Ramos (cell line): ENCODE data around the gene ZDHHC5.
"Not testable (repeated sequence)": the region's sequence is repeated elsewhere in the genome, so short reads cannot be mapped to it uniquely, and the experiment has no call there.

ENCODE experiments used
- in situ Hi-C: fragments of 300-500 bp; cut with MboI; formaldehyde crosslinking; loops from one replicate; pipeline ENCODE4 v1.14.3; 2022; ENCODE audit warnings: low sequenced_read_pairs; ENCODE audit not compliant: unreplicated experiment

ZDHHC5 gene

DNA sequence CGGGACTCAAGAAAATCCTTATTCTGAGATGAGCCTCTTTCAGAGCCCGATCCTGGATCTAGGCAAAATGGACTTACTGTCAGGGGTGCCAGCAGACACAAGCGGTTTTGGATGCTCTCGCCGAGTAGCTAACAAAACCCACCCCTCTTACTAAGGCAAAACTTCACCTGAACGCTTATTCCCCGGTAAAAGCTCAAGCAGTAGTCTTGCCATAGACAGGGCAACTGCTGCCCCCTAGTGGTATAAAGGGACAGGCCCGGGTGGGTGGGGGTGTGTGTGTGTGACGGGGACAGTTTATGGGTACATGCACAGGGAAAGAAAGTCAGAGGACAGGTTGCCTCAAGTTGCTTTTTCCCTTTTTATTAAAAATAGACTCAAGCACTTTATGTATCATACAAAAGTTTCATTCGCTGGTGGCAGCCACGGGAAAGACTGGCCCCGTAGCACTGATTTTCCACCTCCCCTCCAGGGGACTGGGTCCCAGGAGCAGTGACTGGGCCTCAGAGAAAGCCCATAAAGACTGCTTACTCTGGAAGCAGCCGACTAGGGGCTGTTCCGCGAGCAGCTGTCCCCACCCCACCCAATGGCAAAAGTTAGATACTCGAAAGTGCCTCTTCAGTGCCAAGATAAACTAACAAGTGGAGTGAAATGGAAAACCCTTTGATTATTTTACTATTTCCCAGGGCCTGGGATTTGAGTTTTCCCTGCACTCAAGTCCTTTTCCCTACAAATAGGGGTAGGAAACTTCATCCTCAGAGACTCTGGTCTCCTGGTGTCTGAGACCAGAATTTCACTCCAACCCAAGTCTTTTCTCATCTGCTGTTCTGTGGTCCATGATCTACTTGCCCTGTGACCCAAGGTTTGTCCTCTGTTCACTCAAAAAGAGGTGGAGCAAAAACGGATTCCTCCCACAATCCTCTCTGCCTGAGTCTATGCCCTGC is 22.9 kb upstream of the ZDHHC5 start:
- in situ Hi-C loops: loop anchor here (5.0 kb wide), 3 partner anchors 73 to 298 kb away; no protein-coding TSS in a partner anchor

DNA sequence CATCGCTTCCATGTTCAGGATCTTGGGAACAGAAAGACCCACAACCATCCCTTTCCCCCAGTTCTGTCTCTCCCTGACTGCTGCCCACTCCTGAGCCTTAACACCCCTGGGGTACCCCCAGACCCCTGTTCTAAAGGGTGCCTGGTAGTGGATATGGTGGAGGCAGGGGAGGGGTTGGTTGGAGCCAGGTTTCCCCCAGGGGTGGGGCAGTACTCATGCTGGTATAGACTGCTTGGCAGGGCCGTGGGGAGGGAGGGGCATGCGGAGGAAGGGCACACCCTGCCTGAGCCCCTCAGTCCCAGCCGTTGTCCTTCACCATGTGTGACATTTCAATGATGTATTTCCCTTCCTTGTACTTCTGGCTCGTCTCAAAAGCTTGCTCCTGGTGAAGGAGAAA is 22.2 kb upstream of the ZDHHC5 start:
- in situ Hi-C loops: no loop called here

DNA sequence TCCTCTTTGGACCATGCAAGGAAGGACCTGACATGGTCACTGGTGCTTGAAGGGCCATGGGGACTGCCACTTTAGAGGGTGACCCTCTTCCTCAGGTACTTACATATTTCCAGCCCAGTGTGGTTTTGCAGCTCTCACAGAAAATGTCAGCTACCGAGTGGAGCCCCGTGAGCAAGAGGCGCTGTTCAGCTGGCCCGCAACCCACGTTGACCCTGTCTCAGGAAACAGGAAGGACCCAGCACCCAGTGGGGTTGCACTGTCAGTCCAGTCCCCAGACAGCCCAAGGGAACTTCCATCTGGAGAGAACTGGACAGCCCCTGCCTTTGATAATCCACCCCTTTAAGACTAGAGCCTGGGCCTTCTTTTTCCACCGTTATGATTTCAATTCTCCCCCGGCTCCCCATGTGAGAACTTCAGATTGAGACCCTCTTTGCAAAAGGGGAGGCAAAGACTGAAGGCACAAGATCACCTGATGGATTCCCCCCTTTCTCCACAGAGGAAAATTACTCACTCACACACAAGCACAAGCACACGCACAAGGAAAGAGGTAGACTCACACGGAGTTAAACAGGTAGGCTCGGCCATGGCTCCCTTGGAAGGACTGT is 21.6 kb upstream of the ZDHHC5 start:
- in situ Hi-C loops: no loop called here

DNA sequence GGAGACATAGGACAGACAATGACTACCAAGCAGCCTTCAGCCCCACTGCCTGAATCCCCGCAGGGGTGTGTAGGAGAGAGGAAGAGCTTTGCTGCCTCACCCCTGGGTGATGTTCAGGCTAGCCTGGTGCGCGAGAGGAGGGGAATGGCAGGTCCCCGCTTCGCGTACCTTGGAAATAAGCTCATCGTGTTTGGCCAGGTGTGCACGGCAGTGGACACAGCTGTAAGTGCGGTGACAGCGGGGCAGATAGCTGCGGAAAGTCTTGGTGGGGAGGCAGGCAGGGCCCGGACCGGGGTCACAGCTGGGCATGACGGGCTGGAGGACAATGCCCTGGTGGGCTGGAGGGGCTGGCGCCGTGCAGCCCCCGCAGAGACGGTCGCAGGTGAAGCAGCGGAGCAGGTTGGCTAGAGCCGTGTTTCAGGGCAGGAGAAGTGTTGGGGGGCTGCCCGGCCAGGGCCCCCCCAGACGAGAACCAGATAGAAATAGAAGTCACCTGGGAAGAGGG is 21.1 kb upstream of the ZDHHC5 start:
- in situ Hi-C loops: no loop called here

DNA sequence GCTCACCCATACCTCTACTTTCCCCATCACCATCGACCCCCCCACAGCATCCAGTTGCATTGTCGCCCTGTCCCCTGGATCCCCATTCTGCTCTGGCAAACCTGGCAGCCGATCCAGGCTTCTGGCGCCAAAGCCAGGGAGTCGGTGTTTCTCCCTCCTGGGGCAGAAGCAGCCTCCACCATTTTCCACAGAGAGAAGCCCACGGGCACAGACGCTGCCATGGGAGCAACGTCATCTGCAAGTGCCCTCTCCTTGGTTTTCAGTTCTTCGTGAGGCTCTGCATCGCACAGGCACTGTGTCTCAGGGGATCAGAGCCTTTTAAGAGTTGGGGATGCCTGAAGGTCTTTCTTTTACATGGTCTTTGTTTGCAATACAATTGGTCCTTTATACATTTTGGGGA is 20.5 kb upstream of the ZDHHC5 start:
- in situ Hi-C loops: no loop called here

DNA sequence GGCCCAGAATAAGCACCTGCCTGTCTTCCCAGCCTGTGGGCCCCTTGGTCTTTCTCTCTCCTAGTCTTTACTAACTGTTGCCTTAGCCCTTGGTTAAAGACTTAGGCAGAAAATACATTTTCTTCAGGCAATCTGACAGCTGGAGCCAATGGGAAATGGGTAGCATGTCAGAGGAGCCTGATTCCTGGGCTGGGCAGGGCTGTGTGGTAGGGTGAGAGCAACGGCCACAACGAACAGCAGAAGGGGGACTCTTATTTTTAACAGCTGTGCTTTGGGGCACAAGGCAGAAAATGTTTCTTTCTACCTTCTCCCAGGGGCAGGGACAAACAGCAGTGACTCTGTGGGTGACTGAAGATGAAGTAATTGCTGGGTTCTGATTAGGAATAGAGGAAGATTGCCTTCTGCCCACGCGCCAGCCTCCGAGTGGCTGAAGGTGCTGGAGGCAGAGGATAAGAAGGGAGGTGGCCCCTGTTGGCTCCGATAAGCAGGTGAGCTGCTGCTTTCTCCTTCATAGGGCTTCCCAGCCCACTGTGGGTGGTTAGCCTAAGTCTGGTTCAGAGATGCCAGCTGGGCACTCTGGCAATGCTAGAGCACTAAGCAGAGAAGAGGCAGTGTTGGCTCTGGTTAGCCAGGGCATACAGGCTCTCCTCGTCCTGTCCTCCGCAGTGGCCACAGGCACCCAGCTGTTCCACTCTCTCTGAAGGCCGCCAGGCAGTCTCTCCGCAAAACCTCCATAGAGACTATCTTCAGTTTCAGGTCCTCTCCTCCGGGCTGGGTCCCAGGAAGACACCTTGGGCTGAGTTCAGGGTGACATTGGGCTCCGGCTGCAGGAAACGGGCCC is 19.7 kb upstream of the ZDHHC5 start:
- in situ Hi-C loops: no loop called here

DNA sequence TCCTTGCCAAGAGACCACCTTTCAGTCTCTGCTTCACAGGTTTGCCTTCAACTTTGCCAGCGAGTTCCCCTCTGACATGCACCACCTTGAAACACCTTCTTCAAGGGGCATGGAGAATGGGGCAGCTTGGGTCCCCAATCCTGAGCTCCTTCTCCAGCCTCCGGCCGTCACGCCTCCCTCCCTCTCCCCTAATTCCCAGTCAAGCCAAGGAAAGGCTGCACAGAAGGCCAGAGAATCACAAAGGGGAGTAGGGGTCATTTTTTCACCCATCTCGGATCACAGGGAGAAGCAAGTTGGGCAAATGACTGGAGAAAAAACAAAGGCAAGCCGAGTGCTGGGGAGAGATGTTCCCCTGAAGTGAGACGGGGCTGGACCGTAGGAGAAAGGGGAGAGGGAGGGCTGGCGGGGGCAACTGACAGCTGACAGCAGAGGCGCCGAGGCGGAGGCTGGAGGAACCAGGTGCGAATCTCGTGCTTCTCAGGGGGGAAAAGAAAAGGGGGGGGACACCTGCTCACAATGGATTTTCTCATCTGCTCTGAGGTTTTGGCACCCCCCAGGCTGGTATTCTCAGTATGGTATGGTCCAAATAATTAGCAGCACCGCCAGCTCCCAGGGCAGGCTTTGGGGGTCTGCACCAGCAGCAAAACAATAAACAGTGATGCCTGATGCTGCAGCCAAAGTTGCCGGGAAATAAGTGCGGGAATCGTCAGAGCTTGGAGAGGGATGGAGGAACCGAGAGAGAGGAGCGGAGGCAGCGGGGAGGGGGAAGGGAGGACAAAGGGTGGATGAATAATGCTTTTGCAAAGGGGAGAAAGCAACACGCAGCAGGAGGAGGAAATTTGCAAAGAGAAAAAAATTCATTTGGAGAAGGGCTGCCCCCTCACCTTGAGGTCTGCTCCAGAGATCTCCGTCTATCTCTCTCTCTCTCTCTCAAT is 18.8 kb upstream of the ZDHHC5 start:
- in situ Hi-C loops: no loop called here

DNA sequence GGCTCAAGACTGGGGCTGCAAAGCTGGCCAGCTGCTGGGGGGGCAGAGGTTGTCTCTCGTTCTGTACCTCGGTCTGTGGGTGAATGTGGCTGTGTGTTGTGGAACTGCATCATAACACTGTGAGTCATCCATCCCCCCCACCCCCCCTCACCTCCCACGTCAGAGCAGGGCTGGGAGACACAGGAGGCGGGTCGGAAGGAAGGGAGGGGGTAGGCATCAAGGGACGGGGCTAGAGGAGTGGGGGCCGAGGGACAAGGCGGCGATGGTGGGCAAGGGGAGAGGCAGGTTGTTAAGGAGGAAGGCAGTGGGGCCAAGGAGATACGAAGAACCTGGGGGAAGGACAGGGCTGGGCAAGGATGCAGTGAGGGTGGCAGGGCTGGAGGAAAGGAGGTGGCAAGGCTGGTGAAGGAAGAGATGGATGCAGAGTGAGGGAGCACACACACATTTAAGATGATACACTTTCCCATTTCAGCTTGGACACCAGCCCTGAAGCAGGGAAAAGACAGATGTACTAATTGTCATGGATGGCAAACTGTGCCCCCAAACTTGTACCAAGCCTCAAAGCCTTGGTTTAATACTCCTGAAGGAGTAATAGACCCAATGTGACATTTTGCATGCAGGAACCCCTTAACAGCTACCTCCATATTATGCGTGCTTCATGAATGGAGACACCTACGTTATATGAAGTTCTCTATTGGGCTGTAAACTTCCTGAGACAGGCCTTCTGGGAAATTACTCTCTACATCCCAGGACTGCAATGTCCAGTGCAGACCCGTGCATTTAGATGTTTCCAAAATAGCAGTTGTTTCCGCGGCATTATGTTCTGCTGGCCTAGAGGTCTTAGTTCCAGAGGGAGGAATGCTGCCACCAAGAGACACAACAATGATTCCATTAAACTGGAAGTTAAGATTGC is 17.8 kb upstream of the ZDHHC5 start, which contains the start of gene YPEL4:
Gene YPEL4 (minus strand): TSS at position 87 of the 913 bp plus-strand sequence. CDS start 2,805 bp downstream, outside the sequence.
- in situ Hi-C loops: no loop called here

DNA sequence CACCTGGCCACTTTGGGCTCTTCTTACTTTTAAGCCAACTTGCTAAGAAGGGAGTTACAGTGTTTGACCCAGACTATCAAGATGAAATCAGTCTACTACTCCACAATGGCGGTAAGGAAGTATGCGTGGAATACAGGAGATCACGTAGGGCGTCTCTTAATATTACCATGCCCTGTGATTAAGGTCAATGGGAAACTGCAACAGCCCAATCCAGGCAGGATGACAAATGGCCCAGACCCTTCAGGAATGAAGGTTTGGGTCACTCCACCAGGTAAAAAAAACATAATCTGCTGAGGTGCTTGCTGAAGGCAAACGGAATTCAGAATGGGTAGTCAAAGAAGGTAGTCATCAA is 17.2 kb upstream of the ZDHHC5 start:
- in situ Hi-C loops: no loop called here

DNA sequence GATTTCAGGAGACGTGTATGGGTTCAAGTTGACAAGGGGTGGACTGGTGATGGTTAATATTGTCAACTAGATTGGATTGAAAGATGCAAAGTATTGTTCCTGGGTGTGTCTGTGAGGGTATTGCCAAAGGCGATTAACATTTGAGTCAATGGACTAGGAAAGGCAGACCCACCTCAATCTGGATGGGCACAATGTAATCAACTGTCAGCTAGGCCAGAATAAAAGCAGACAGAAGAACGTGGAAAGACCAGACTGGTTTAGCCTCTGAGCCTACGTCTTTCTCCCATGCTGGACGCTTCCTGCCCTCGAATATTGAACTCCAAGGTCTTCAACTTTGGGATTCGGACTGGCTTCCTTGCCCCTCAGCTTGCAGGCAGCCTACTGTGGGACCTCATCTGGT is 16.5 kb upstream of the ZDHHC5 start:
- in situ Hi-C loops: no loop called here

DNA sequence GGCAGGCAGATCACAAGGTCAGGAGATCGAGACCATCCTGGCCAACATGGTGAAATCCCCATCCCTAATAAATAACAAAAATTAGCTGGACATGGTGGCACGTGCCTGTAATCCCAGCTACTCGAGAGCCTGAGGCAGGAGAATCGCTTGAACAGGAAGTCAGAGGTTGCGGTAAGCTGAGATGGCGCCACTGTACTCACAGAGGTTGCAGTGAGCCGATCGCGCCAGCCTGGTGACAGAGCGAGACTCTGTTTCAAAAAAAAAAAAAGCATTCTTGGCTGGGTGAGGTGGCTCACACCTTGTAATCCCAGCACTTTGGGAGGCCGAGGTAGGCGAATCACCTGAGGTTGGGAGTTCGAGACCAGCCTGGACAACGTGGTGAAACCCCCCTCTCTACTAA is 15.7 kb upstream of the ZDHHC5 start:
- in situ Hi-C loops: not testable (repeated sequence)

DNA sequence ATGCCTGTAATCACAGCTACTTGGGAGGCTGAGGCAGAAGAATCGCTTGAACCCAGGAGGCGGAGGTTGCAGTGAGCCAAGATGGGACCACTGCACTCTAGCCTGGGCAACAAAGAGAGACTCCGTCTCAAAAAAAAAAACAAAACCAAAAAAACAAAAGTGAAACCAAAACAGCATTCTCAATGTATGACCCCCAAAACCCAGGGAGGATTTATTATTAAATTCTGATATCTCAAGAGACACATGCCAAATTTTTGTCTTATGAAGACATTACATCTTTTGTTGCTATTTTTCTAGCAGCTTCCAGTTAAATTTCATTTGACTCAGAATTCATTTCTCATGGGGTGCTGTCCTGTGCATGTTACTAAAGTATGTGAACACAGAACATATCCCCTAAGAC is 15.3 kb upstream of the ZDHHC5 start:
- in situ Hi-C loops: no loop called here

DNA sequence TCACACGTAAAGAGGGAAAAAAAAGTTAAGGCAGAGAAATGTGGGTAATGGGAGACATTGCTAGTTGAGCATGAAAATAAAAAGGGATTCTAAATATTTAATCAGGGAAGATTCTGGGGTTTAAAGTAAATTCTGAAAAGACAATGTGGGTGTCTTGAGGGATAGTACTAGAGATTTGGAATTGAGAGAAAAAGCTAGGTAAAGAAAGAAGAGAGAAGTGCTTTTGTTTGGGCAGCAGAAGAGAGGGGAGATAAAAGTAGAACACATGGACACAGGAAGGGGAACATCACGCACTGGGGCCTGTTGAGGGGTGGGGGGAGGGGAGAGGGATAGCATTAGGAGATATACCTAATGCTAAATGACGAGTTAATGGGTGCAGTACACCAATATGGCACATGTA is 14.8 kb upstream of the ZDHHC5 start:
- in situ Hi-C loops: no loop called here

DNA sequence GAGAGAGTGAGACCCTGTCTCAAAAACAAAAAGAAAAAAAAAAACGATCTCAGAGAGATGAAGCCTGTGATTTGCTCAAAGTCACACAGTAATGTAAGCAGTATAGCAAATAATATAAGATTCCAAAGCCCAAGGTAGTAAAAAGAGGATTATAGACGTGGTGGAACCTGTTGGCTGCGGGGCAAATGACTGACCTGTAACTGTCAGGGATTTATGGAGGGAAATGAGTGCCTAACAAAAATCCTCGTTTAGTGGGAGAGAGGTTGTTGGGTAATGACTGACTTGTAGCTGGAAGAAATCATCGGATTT is 11.1 kb upstream of the ZDHHC5 start:
- in situ Hi-C loops: no loop called here

DNA sequence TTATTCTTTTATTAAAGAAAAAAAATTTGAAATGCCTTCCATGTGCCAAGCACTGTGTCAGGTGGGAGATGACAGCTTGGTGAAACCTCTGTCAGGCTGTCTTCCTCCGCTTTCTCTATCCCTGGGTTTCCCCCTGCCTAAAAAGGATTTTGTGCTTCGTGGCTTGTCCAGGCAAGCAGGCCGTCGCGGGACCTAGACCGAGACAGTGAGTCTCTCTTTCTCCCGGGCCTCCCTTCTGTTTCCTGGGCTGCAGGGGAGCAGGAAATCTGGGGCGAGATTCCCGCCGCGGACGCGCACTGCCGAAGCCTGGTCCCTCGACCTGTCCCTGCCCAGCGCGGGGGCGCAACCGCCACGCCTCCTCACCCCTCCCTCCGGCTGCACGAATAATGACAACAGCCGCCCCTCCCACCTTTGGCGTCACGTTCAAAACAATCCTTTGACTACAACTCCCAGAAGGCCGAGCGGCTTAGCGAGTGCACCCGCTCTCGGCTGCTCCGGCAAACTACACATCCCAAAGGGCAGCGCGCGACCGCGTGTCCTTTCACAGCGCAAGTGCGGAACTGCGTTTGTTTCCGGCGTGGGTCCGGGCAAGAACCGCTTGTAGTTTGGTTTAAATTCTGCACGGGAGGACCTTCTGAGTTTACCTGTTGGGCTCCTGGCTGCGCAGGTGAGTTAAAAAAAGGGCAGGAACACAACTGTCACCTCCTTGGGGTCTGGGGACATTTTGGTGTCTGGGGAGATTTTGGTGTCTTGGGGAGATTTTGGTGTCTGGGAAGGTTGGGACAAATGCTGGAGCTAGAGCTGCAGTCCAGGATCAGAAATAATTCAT is 10.5 kb upstream of the ZDHHC5 start, which contains the start of gene CLP1:
Gene CLP1 (plus strand): TSS at position 569 of the 829 bp plus-strand sequence. CDS start 1,715 bp downstream, outside the sequence.
- in situ Hi-C loops: no loop called here

DNA sequence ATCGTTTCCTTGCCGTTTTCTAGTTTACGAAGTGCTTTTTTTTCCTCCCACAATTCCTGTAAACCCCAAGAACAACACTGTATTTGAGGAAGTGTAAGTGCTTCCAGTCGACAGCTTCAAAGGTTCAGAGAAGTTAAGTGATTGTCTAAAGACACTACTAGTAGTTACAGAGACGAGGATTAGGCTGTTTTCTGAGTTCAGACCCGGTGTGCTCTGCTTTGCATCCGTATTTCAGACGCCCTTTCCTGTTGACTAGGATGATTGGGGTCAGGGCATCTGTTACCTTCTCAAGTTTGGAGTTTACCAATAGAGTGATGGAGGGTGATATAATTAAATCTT is 9.9 kb upstream of the ZDHHC5 start:
- in situ Hi-C loops: no loop called here

DNA sequence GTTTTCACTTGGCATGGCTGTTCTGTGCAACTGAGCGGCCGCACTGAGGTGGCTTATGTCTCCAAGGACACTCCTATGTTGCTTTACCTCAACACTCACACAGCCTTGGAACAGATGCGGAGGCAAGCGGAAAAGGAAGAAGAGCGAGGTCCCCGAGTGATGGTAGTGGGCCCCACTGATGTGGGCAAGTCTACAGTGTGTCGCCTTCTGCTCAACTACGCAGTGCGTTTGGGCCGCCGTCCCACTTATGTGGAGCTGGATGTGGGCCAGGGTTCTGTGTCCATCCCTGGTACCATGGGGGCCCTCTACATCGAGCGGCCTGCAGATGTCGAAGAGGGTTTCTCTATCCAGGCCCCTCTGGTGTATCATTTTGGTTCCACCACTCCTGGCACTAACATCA is 8.2 kb upstream of the ZDHHC5 start:
- in situ Hi-C loops: no loop called here

DNA sequence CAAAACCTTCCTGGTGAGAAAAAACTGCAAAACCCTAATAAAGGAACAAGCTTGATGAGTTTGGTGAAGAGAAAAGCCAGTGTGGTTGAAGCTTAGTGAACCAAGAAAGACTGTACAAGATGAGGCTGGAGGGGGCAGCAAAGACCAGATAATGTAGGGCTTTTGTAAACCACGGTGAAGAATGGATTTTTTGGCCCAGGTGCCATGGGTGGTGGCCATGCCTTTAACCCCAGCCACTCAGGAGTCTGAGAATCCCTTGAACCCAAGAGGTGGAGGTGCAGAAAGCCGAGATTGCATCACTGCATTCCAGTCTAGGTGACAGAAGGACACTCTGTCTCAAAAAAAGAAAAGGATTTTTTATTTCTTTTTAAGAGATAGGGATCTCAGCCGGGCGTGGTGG is 5.0 kb upstream of the ZDHHC5 start:
- in situ Hi-C loops: no loop called here
